Testis (tissue), 3 donors: ENCODE data around the gene HK1. TPM values are rescaled to one million over a fixed set of nuclear protein-coding genes. Genes with fewer than 3 reads are reported as not detected.

Experiments used
- DNase-seq: peaks from one replicate; pipeline ENCODE4 v3.0.0-alpha.2; 2019
- H3K27ac ChIP-seq, 2 donors: fragments of 200-600 bp; sonication (generic); one replicate each; pipeline ENCODE4 v1.5.1; 2019
- H3K27me3 ChIP-seq: fragments of 200-600 bp; sonication (generic); one replicate; pipeline ENCODE4 v1.5.1; 2019
- H3K36me3 ChIP-seq: fragments of 200-600 bp; sonication (generic); one replicate; pipeline ENCODE4 v1.5.1; 2017; ENCODE audit warnings: low read depth; ENCODE audit errors: missing control alignments
- H3K4me1 ChIP-seq: fragments of 200-600 bp; sonication (generic); one replicate; pipeline ENCODE4 v1.5.1; 2019
- H3K4me3 ChIP-seq, 2 donors: fragments of 200-600 bp; sonication (generic); one replicate each; pipeline ENCODE4 v1.5.1; 2017 to 2019
- H3K9me3 ChIP-seq: fragments of 200-600 bp; sonication (generic); one replicate; pipeline ENCODE4 v1.5.1; 2017
- POLR2A ChIP-seq: fragments of 450-650 bp; IDR thresholded peaks from one replicate; pipeline ENCODE4 v1.6.1; 2017; ENCODE audit warnings: antibody characterized with exemption, mild to moderate bottlenecking, moderate library complexity
- WGBS, 2 donors: methylation state at CpG; one replicate each; pipeline ENCODE4 v1.1.5; 2018; 5-methylcytosine and 5-hydroxymethylcytosine counted together
- intact Hi-C: fragments of 100-400 bp; cut with DNase I; formaldehyde crosslinking; loops from one replicate; pipeline ENCODE4 v1.15.1; 2023; ENCODE audit warnings: low total_unique reads
- polyA plus RNA-seq: library from polyadenylated mRNA; stranded (reverse); fragments of 350-450 nt; fragmentation: Illumina TruSeq; extraction: RNeasy Lipid Tissue Mini Kit (QIAGEN cat#74804); gene quantifications from one replicate; pipeline ENCODE4 v1.2.3, GENCODE V29; 2014; ENCODE audit warnings: low read depth, low replicate concordance; ENCODE audit not compliant: insufficient read depth
- total RNA-seq, 2 donors: library from RNA; depleted of rRNA; stranded (reverse); fragments of >200 nt; gene quantifications; one replicate each; pipeline ENCODE4 v1.2.3, GENCODE V29; 2016
- TF ChIP-seq, protein P1 (sequence below), 3 experiments: fragments of 450-650 bp in 2 of 3; fragments of 200-600 bp in 1 of 3; sonication (generic) in 1 of 3; IDR thresholded peaks; one replicate each; pipeline ENCODE4 v1.5.1; 2016 to 2019; ENCODE audit warnings: antibody characterized with exemption in 3 of 3, mild to moderate bottlenecking in 2 of 3, moderate library complexity in 1 of 3

The HK1 gene
- total and polyA plus RNA-seq, 3 donors from 2014 or later: 62.3 to 179 (median 143) TPM

DNA sequence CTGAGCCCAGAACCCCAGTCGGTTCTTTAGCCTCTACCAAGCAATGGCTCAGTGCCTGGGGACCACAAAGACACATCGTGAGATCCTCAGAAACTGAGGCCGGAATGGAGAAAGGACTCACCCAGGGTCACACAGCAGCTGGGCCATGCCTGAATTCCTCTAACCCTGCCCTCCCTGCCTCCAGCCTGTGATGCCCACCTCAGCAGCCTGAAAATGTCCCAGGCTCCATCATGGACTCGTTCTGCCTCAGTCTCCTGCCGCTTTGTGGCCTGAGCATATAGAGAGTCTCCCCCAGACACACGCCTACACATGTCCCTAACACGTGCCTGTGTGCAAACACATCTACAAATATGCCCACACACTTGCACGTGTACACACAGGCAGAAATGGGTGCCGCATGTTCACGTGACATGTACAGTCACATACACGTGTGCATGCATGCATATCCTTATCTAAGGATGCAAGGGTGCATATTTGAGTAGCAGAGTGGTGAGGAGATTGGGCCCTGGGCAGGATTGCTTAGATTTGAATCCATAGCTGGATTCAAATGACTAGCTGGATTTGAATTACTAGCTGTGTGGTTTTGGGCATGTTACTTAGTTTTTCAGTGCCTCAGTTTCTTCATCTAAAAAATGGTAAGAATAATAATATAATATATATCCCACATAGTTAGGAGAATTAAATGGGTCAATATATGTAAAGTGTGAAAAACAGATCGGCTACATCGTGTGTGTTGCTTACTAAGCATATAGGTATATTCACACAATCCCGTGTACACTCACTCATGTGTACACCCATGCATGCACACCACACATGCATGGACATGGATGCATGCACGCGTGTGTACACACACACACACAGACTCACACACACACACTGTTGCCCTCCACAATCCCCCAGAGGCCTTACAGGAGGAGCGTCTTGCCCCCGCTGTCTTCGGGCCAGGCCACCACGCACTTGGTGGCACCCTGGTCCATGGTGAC is 136.0 kb downstream of the HK1 start:
- no peaks in the 10 kb centered on the region for H3K36me3 ChIP-seq
- peaks cover 3% of the 10 kb centered on the region for H3K4me1 ChIP-seq
- no peak overlapping the region for H3K4me3 ChIP-seq
- H3K27ac ChIP-seq: no peak overlapping the region
- H3K9me3 ChIP-seq: no peaks in the 10 kb centered on the region
- TF ChIP-seq POLR2A: no peak
- TF ChIP-seq, protein P1, sequence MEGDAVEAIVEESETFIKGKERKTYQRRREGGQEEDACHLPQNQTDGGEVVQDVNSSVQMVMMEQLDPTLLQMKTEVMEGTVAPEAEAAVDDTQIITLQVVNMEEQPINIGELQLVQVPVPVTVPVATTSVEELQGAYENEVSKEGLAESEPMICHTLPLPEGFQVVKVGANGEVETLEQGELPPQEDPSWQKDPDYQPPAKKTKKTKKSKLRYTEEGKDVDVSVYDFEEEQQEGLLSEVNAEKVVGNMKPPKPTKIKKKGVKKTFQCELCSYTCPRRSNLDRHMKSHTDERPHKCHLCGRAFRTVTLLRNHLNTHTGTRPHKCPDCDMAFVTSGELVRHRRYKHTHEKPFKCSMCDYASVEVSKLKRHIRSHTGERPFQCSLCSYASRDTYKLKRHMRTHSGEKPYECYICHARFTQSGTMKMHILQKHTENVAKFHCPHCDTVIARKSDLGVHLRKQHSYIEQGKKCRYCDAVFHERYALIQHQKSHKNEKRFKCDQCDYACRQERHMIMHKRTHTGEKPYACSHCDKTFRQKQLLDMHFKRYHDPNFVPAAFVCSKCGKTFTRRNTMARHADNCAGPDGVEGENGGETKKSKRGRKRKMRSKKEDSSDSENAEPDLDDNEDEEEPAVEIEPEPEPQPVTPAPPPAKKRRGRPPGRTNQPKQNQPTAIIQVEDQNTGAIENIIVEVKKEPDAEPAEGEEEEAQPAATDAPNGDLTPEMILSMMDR (IDR thresholded peaks at IDR 0.05): no peak
- DNase-seq: no peak
- no peaks in the 10 kb centered on the region for H3K27me3 ChIP-seq
- intact Hi-C loops: no loop called here
- WGBS, 2 donors: 87 to 89% methylated on average over 20 of the region's 20 CpGs

DNA sequence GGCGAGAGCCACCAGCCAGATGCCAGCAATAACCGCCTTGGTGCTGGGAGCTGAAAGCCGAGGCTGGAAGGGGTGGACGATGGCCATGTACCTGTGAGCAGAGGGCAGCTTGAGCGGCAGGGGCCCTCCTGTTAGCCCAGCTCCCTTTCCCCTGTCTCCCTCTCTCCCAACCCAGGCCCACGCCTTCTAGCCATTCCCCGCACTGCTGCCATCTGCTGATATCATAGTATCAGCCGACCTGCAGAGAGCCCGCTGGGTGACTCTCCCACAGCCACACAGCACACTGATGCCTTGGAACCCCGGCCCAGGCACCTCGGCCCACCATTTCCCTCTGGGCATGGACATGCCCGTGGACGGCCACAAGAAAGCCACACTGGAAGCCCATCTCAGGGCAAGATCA is 136.8 kb downstream of the HK1 start:
- Histone ChIP-seq H3K4me1 (peaks cover 3% of the 10 kb centered on the region), H3K27ac (no peak overlapping the region), H3K9me3 (no peaks in the 10 kb centered on the region), H3K36me3 (no peaks in the 10 kb centered on the region), H3K4me3 (no peak overlapping the region), H3K27me3 (no peaks in the 10 kb centered on the region)
- TF ChIP-seq, protein P1 (IDR thresholded peaks at IDR 0.05): no peak
- no peak for TF ChIP-seq POLR2A
- DNase-seq: no peak
- intact Hi-C loops: no loop called here
- WGBS, 2 donors: 88% methylated on average over 8 to 13 of the region's 13 CpGs

DNA sequence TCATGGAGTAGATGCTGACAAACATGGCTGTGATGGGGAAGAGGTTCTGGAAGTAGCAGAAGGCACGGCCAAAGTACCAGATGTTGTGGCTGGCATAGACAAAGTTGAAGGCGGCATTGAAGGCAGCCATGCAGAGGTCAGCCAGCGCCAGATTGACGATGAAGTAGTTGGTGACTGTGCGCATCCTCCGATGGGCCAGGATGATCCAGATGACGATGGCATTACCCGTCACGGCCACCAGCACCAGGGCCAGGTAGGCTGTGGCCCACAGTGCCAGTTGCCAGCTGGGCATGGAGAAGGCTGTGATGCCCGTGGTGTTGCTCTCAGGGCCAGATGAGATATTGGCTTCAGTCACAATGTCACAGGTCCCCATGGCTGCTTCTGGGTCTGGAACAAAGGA is 137.7 kb downstream of the HK1 start:
- TF ChIP-seq, protein P1 (IDR thresholded peaks at IDR 0.05): no peak
- TF ChIP-seq POLR2A: no peak
- Histone ChIP-seq H3K36me3 (no peaks in the 10 kb centered on the region), H3K4me1 (peaks cover 3% of the 10 kb centered on the region), H3K27me3 (no peaks in the 10 kb centered on the region), H3K9me3 (no peaks in the 10 kb centered on the region), H3K4me3 (no peak overlapping the region), H3K27ac (no peak overlapping the region)
- DNase-seq: no peak
- WGBS, 2 donors: 90 to 97% methylated on average over 6 to 10 of the region's 10 CpGs
- intact Hi-C loops: no loop called here

DNA sequence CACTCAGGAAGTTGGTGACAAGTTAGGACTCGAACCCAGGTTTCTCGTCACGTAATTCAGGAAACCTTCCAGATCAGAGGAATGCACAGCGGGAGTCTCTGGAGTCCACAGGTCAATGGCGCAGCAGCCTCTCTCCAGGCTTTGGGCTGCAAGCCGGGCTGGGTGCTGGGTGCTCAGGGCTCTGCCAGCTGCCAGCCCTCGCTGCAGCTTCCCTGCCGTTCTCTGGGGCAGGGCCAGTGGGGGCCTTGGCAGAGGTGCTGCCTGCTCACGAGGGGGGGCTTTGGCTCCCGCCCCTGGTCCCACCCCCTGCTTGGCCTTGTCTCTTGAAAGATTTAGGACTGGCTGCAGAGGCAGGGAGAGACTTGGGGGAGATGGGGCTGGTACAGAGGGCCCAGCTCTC is 138.4 kb downstream of the HK1 start, which contains the start of gene TACR2:
Gene TACR2, minus strand, starts transcription at position 224 of the 400 bp plus-strand sequence. CDS start 595 bp downstream, outside the sequence.
- Histone ChIP-seq H3K9me3 (no peaks in the 10 kb centered on the region), H3K36me3 (no peaks in the 10 kb centered on the region), H3K4me1 (peaks cover 3% of the 10 kb centered on the region), H3K27me3 (no peaks in the 10 kb centered on the region), H3K4me3 (no peak within 1 kb of the TSS), H3K27ac (no peak within 1 kb of the TSS)
- TF ChIP-seq POLR2A: no peak
- TF ChIP-seq, protein P1 (IDR thresholded peaks at IDR 0.05): no peak
- DNase-seq: no peak
- intact Hi-C loops: no loop called here
- WGBS, 2 donors: 55 to 67% methylated on average over 6 to 10 of the region's 10 CpGs
